ENCODE data around the gene NPS. TPM values are rescaled to one million over a fixed set of nuclear protein-coding genes. Genes with fewer than 3 reads are reported as not detected.

Gene NPS
- total RNA-seq, 1 donor from 2014 or later = not detected

DNA sequence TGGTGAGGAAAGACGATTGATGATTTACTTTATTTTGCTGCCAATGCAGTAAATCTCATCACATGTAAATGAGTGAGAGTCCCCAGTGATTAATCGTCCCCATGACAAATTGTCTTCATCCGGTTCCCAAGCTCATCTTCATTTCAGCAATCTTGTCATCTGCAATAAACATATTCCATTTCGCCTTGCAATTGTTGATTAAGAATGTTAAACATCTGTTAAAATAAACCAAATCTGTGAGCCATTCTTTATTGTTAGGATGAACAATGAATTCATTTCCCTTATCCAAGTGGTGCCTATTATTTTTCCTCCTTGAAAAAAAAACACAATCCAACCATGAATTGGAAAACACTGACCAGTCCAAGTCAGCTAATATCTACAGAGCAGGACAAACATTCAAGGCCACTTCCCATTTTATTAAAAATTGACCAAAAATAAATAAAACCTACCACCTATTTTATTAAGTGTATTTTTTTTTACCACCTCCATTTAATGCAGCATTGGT, 36.5 kb downstream of the NPS start:
- Histone ChIP-seq H3K27ac (replicated peaks) (peak overlapping the region; percentile 68), H3K4me1 (peaks cover 18% of the 10 kb centered on the region), H3K4me3 (no peak overlapping the region), H3K27me3 (ENCODE audit: low read depth) (peaks cover 11% of the 10 kb centered on the region), H3K36me3 (no peaks in the 10 kb centered on the region), H3K9me3 (replicated peaks) (peaks cover 8% of the 10 kb centered on the region)
- no peak for DNase-seq
- TF ChIP-seq, protein P1, sequence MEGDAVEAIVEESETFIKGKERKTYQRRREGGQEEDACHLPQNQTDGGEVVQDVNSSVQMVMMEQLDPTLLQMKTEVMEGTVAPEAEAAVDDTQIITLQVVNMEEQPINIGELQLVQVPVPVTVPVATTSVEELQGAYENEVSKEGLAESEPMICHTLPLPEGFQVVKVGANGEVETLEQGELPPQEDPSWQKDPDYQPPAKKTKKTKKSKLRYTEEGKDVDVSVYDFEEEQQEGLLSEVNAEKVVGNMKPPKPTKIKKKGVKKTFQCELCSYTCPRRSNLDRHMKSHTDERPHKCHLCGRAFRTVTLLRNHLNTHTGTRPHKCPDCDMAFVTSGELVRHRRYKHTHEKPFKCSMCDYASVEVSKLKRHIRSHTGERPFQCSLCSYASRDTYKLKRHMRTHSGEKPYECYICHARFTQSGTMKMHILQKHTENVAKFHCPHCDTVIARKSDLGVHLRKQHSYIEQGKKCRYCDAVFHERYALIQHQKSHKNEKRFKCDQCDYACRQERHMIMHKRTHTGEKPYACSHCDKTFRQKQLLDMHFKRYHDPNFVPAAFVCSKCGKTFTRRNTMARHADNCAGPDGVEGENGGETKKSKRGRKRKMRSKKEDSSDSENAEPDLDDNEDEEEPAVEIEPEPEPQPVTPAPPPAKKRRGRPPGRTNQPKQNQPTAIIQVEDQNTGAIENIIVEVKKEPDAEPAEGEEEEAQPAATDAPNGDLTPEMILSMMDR (IDR thresholded peaks at IDR 0.05; ENCODE audit: borderline replicate concordance) = no peak
- intact Hi-C loops (cut with micrococcal nuclease) = no loop called here

DNA sequence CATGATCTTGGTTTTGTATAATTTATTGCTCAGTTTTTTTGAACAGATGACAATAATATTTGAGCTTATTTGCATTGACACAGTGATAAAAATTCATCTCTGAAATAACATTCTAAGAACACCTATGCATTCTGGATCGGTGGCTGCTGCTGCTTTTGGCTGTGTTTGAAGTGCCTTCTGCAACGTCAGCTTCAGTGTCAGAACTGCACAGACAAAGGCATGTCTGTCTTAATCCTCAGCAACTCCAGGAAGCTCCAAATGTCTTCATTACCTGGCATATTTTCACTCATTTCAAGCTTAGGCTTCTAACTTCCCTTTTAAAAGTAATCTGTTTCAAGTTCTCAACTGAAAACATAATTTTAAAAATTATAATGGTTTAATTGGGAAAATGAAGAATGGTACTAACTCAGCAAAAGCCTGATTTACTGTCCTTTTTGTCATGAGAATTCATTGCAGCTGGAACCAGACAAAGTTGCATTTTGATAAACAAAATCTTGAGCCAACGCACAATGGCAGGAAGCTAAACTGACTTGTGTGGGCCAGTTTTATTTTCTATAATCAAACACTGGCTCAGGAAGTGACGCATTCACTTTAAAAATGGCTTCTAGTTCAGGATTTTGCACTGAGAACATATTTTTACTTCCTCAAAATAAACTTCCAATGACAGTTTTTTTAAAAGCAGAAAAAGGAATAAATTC, 38.7 kb downstream of the NPS start:
- DNase-seq = no peak
- H3K9me3 ChIP-seq (replicated peaks) = peaks cover 8% of the 10 kb centered on the region

DNA sequence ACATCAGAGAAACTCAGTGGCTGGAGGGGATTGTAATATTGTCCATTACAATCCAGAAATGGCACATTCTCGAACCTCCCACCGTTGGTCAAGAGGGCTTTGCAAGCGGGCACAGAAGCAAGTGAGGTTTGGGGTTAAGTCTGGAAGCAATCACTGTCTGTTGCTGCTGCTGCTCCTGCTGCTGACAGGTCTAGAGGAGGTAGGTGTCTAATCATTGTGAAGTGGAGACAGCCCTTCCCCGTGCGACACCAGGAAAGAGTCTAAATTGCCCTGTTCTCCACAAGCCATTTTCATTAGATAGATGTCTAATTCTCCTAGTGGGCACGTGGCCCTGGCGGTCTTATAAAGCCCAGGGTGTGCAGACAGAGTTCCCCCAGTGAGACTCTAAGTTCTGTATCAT, 43.5 kb downstream of the NPS start:
- no peak for DNase-seq
- TF ChIP-seq, protein P1 (IDR thresholded peaks at IDR 0.05; ENCODE audit: borderline replicate concordance) = no peak
- intact Hi-C loops (cut with micrococcal nuclease) = no loop called here

More for the DNA sequence above, 38.7 kb downstream of the NPS start:
- Histone ChIP-seq H3K4me3 (no peak overlapping the region), H3K27ac (replicated peaks) (peak overlapping the region; percentile 68), H3K36me3 (no peaks in the 10 kb centered on the region), H3K27me3 (ENCODE audit: low read depth) (peaks cover 16% of the 10 kb centered on the region), H3K4me1 (peaks cover 18% of the 10 kb centered on the region)
- TF ChIP-seq, protein P1 (IDR thresholded peaks at IDR 0.05; ENCODE audit: borderline replicate concordance) = no peak
- intact Hi-C loops (cut with micrococcal nuclease) = no loop called here

DNA sequence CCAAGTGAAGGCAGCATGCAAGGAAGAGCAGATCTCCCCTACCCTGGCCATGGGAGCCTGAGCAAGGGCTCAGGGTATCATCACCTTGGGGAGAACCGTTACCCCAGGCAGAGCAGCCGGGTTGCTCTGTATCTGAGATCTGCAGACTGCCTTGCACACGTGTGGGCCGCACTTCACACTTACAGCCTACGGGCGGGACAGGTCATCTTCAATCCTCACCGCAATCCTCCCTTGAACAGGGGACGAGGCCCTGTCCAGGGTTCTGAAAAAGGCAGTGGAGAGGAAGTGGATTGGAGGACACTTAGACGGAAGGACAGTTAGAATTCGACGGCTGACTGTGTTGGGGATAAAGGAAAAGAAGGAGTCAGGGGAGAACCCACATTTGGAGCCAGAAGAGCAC, 51.4 kb downstream of the NPS start:
- Histone ChIP-seq H3K27me3 (ENCODE audit: low read depth) (peaks cover 10% of the 10 kb centered on the region), H3K9me3 (replicated peaks) (no peaks in the 10 kb centered on the region), H3K36me3 (no peaks in the 10 kb centered on the region), H3K4me3 (no peak overlapping the region), H3K4me1 (no peaks in the 10 kb centered on the region), H3K27ac (replicated peaks) (no peak overlapping the region)
- DNase-seq = no peak
- TF ChIP-seq, protein P1 (IDR thresholded peaks at IDR 0.05; ENCODE audit: borderline replicate concordance) = no peak
- intact Hi-C loops (cut with micrococcal nuclease) = no loop called here

More for the DNA sequence above, 43.5 kb downstream of the NPS start:
- peaks cover 16% of the 10 kb centered on the region for H3K27me3 ChIP-seq (ENCODE audit: low read depth)
- peaks cover 2% of the 10 kb centered on the region for H3K4me1 ChIP-seq
- no peak overlapping the region for H3K27ac ChIP-seq (replicated peaks)
- no peaks in the 10 kb centered on the region for H3K9me3 ChIP-seq (replicated peaks)
- no peak overlapping the region for H3K4me3 ChIP-seq
- no peaks in the 10 kb centered on the region for H3K36me3 ChIP-seq

Other genes with a start within 250 kb of the NPS start
- 0.08 TPM for gene FOXI2, start 187.9 kb downstream of the NPS start, total RNA-seq